Measurements from ENCODE around the gene PKP3.
"Not testable (repeated sequence)": the region's sequence is repeated elsewhere in the genome, so short reads cannot be mapped to it uniquely, and the experiment has no call there.

Gene PKP3, protein sequence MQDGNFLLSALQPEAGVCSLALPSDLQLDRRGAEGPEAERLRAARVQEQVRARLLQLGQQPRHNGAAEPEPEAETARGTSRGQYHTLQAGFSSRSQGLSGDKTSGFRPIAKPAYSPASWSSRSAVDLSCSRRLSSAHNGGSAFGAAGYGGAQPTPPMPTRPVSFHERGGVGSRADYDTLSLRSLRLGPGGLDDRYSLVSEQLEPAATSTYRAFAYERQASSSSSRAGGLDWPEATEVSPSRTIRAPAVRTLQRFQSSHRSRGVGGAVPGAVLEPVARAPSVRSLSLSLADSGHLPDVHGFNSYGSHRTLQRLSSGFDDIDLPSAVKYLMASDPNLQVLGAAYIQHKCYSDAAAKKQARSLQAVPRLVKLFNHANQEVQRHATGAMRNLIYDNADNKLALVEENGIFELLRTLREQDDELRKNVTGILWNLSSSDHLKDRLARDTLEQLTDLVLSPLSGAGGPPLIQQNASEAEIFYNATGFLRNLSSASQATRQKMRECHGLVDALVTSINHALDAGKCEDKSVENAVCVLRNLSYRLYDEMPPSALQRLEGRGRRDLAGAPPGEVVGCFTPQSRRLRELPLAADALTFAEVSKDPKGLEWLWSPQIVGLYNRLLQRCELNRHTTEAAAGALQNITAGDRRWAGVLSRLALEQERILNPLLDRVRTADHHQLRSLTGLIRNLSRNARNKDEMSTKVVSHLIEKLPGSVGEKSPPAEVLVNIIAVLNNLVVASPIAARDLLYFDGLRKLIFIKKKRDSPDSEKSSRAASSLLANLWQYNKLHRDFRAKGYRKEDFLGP

GRCh38 chr11:394034-394857 is at the start of gene PKP3:
Gene PKP3 (plus strand): TSS chr11:394209. CDS start chr11:394293, 84 bp downstream.
- DNase-seq: peak; percentile 84

DNA sequence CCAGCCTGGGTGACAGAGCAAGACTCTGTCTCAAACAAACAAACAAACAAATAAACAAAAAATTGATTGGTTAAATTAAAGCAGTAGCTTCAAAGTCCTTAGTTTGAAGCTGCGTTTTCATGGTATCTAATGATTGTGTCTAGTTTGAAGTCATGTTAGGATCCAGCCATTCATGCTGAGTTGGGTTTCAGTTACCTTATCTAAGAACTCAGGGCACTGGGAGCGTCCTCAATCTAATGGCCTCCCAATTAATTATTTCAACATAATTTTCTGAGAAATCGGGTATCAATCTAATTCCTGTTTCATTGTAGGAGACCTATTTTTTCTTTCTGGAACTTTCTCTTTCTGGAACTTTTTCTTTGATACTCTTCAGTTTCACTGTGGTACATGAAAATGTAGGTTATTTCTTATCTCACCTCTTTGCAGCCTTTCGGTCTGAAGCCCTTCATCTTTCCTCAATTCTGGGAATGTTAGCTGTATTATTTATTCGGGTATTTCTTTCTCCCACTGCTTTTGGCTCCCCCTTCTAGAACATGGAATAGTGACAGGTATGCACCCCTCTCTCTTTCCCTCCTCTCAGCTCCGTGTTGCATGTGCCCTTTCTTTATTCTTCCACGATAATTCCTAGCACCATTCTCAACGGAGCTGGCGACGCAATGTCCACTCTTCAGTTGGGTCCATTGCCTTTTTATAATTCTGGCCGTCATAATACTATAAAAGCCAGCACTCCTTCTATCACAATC is 49.0 kb upstream of the PKP3 start:
- no peak for DNase-seq

DNA sequence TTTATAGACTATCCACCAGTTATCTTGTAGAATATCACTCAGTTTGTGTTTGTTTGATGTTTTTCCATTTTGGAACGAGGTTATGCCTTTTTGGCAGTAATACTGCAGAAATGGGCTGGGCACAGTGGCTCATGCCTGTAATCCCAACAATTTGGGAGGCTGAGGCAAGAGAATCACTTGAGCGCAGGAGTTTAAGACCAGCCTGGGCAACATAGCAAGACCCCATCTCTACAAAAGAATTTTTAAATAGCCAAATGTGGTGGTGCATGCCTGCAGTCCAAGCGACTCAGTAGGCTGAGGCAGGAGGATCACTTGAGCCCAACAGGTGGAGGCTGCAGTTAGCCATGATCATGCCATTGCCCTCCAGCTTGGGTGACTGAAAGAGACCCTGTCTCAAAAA is 47.5 kb upstream of the PKP3 start:
- DNase-seq: no peak

DNA sequence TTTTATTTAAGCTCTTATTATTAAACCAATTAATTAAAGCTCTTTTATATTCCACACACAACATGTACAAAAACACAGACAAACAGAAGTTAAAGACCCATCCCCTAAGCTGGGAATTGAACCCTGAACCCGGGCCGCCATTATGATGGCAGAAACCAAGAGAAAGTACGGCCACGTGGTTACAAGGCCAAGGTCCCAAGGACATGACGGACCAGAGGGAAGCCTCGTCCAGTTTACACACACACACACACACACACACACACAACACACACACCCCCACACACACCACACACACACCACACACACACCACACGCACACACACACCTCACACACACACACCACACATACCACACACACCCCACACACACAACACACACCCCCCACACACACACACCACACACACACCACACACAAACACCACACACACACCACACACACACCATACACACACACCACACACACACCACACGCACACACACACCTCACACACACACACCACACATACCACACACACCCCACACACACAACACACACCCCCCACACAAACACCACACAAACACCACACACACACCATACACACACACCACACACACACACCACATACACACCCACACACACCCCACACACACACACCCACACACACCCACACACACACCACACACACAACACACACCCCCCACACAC is 44.6 kb upstream of the PKP3 start:
- DNase-seq: not testable (repeated sequence)

GRCh38 chr11:350033-350722 is 43.8 kb upstream of the PKP3 start:
- DNase-seq: not testable (repeated sequence)

GRCh38 chr11:350723-351255 is 43.2 kb upstream of the PKP3 start:
- no peak for DNase-seq

- DNase-seq: no peak
Observed at GRCh38 chr11:351411-351810, 42.6 kb upstream of the PKP3 start.

GRCh38 chr11:352456-353031 is 41.5 kb upstream of the PKP3 start:
- DNase-seq: no peak

GRCh38 chr11:353179-353873 is 40.7 kb upstream of the PKP3 start:
- DNase-seq: no peak

DNA sequence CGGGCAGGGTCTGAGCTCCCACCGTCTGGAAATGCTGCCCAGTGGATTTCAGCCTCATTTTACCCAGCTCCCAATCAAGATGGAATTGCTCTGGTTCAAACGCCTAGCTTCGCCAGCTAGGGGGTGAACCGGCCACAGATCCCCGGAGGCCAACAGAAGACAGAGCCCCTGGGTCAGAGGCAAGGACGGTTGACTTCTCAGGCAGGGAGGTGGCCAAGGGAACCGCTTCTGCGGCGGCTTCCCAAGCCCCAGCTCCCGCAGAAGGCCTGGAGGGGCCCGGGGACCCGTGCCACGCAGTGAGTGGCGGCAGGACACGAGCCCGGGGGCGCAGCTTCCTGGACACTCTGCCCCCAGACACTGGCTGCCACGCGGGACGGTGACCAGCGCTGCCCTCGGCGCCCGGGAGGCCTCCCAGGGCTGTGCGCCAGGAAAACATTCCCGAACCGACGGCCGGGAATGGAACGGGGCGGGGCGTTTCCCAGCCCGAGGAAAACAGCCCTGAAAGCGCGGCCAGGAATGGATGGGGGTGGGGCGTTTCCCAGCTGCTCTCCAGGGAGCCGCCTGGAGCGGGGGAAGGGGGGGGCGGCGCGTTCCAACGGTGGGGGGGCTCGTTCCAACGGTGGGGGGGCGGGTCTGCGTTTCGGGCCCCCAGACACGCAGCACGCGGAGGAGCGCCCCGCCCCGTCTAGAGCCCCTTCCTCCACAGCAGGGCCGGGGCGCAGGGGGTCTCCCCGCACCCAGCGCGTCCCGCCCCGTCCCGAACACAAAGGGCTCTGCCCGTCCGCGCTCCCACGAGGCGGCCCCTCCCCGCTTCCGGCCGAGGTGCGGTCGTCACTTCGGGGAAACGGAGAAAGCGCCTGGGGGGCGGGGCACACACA is 38.2 kb upstream of the PKP3 start:
- DNase-seq: peak; percentile 74

DNA sequence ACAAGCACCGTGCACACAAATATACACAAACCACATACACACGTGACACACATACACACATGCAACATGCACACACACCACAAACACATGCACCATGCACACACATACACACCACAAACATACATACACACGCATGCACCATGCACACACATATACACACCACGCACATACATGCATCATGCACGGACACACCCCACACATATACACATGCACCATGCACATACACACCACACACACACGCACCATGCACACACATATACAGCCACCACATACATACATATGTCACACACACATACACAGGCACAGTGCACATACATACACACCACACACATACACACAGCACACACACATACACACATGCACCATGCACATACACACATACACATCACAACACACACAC is 37.4 kb upstream of the PKP3 start:
- no peak for DNase-seq

- DNase-seq: no peak
Observed at GRCh38 chr11:357582-357981, 36.4 kb upstream of the PKP3 start.

DNA sequence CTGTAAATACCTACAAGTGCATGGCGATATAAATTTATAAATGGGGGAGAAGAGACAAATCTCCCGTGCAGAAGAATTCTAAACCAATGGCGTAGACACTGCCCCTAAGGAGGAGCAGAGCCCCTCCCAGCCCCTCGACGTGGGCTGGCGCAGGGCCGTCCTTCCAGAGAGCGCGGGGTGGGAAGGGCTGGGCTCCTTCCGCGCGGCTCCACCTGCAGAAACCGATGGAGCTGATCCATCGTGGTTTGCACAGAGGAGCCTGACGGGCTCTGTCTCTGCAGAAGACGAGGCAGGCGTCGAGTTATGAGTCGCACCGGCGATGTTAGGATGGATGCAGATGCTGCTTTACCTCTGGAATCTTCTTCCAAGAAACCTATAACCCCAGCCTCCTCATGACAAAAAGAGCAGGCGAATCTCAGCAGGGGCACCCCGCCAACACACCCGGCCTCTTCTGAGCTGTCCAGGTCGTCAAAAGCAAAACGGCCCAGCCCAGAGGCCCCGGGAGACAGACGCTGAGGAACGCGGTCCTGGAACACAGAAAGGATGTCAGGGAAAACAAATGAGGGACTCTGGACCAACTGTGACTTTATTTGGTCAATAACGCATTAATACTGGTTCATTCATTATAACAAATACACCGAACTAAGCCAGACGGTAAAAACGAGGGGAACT is 35.7 kb upstream of the PKP3 start:
- peak; percentile 40 for DNase-seq

DNA sequence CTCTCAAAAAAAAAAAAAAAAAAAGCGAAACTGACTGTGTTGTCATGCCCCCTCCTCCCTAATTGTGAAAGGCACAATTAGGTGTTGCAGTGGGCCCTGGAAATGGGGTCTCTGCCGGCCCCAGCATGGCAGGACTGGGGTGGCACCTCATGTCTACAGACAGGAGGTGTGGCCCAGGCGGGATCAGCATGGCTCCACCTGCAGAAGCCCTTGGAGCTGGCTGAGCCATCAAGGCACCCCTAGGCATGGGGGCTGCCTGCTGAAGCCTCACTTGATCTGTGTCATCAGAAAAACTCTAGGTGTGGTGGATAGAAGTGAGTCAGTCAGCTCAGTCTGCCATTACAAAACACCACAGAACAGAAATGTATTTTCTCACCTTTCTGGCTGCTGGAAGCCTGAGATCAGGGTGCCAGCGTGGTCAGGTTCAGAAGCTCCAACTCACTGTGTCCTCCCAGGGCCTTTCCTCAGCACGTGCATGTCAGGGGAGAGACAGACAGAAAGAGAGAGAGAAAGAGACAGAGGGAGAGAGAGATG is 34.8 kb upstream of the PKP3 start:
- DNase-seq: no peak

GRCh38 chr11:360326-361280 is 33.4 kb upstream of the PKP3 start:
- no peak for DNase-seq

GRCh38 chr11:362642-363442 is 31.2 kb upstream of the PKP3 start:
- DNase-seq: no peak
